PC-3 (cell line): Measurements from ENCODE around the gene PIPOX. TPM values are rescaled to one million over a fixed set of nuclear protein-coding genes. Genes with fewer than 3 reads are reported as not detected.

Experiments used
- ATAC-seq: fragments of 200-7000 bp; cut with Tn5 transposase; 2 replicates; pipeline ENCODE4 v1.9.1; 2020; ENCODE audit warnings: mild to moderate bottlenecking, moderate library complexity
- BruUV-seq: library from RNA; stranded (reverse); fragments of 400-500 nt; replicated peaks from 2 replicates; lab custom pipeline; 2021; lab: Mats Ljungman, UMichigan
- CTCF ChIA-PET: fragments of 300-600 bp; sonication (Branson Sonifier 250); formaldehyde crosslinking; loops from one replicate; lab custom pipeline; 2022; ENCODE audit warnings: antibody characterized with exemption; lab: Charles Lee
- POLR2A ChIA-PET: fragments of 300-600 bp; sonication (Branson Sonifier 250); formaldehyde crosslinking; loops from one replicate; lab custom pipeline; 2022; ENCODE audit warnings: antibody characterized with exemption; ENCODE audit not compliant: unreplicated experiment; lab: Charles Lee
- DNase-seq: peaks from one replicate; pipeline ENCODE4 v3.0.0-alpha.2; 2015
- H2AFZ ChIP-seq: fragments of 300-600 bp; sonication (generic); 2 replicates; pipeline ENCODE4 v1.6.0; 2016; ENCODE audit warnings: antibody characterized with exemption, low read length
- H3F3A ChIP-seq: fragments of 300-600 bp; sonication (generic); one replicate; pipeline ENCODE4 v1.6.0; 2017; ENCODE audit warnings: antibody characterized with exemption, low read length, control low read depth, mild to moderate bottlenecking; ENCODE audit not compliant: unreplicated experiment
- H3K27ac ChIP-seq: fragments of 300-600 bp; sonication (generic); 2 replicates; pipeline ENCODE4 v1.5.1; 2016; ENCODE audit warnings: mild to moderate bottlenecking, low read length
- H3K27me3 ChIP-seq: fragments of 300-600 bp; sonication (generic); 2 replicates; pipeline ENCODE4 v1.6.1; 2016; ENCODE audit warnings: low read length, mixed read lengths
- H3K36me3 ChIP-seq: fragments of 300-600 bp; sonication (generic); 2 replicates; pipeline ENCODE4 v1.6.1; 2016; ENCODE audit warnings: low read depth, mixed run types, low read length, mixed read lengths
- H3K4me1 ChIP-seq: fragments of 300-600 bp; sonication (generic); 2 replicates; pipeline ENCODE4 v1.5.1; 2016; ENCODE audit warnings: low read length; ENCODE audit not compliant: insufficient read depth
- H3K4me2 ChIP-seq: fragments of 300-600 bp; sonication (generic); 2 replicates; pipeline ENCODE4 v1.6.0; 2016; ENCODE audit warnings: low read length
- H3K4me3 ChIP-seq: fragments of 300-600 bp; sonication (generic); 2 replicates; pipeline ENCODE4 v1.5.1; 2016; ENCODE audit warnings: mild to moderate bottlenecking, low read length, mixed read lengths
- H3K79me2 ChIP-seq: fragments of 300-600 bp; sonication (generic); 2 replicates; pipeline ENCODE4 v1.6.1; 2017; ENCODE audit warnings: low read length, mixed read lengths
- H3K9ac ChIP-seq: fragments of 300-600 bp; sonication (generic); 2 replicates; pipeline ENCODE4 v1.6.0; 2016; ENCODE audit warnings: mild to moderate bottlenecking, low read length
- H3K9me2 ChIP-seq: fragments of 300-600 bp; sonication (generic); replicated peaks from 2 replicates; pipeline ENCODE4 v1.6.1; 2016; ENCODE audit warnings: mixed run types, low read length, mixed read lengths
- H3K9me3 ChIP-seq: fragments of 300-600 bp; sonication (generic); 2 replicates; pipeline ENCODE4 v1.6.1; 2016; ENCODE audit warnings: low read length, mixed read lengths
- H4K20me1 ChIP-seq: fragments of 300-600 bp; sonication (generic); 2 replicates; pipeline ENCODE4 v1.6.1; 2016; ENCODE audit warnings: low read length, mixed read lengths
- CTCF ChIP-seq: fragments of 300-600 bp; sonication (generic); conservative IDR thresholded peaks from 2 replicates; pipeline ENCODE4 v1.5.1; 2017; ENCODE audit warnings: antibody characterized with exemption, low read depth, mild to moderate bottlenecking, low read length
- EZH2 ChIP-seq: fragments of 300-600 bp; sonication (generic); IDR thresholded peaks from one replicate; pipeline ENCODE4 v1.6.1; 2017; ENCODE audit warnings: antibody characterized with exemption, mild to moderate bottlenecking, low read length; ENCODE audit not compliant: unreplicated experiment
- EZH2phosphoT487 ChIP-seq: fragments of 300-600 bp; sonication (generic); IDR thresholded peaks from 2 replicates; pipeline ENCODE4 v1.6.1; 2018; ENCODE audit warnings: mild to moderate bottlenecking, antibody characterized with exemption, low read length, borderline replicate concordance
- intact Hi-C: fragments of 100-400 bp; cut with micrococcal nuclease; formaldehyde crosslinking; loops from 2 replicates; pipeline ENCODE4 v1.9.0; 2023
- total RNA-seq: library from RNA; depleted of rRNA; stranded (reverse); fragments of >200 nt; gene quantifications from 2 replicates; pipeline ENCODE4 v1.2.3, GENCODE V29; 2014

Gene PIPOX
- total RNA-seq, 1 experiment from 2014 or later = 0.87 TPM

- no peak overlapping the region for H3K4me3 ChIP-seq
- CTCF ChIA-PET = no interaction called here
Observed at GRCh38 chr17:29091606-29092289, 48.8 kb downstream of the PIPOX start.

GRCh38 chr17:29093090-29093871 is 50.3 kb downstream of the PIPOX start:
- no peaks in the 10 kb centered on the region for H4K20me1 ChIP-seq
- no peaks in the 10 kb centered on the region for H3K79me2 ChIP-seq
- no peak overlapping the region for H3K9ac ChIP-seq
- H2AFZ ChIP-seq = no peak overlapping the region
- no peaks in the 10 kb centered on the region for H3K9me3 ChIP-seq
- BruUV-seq = no TSS peak
- H3K4me3 ChIP-seq = no peak overlapping the region
- intact Hi-C loops = no loop called here
- TF ChIP-seq EZH2 = no peak
- TF ChIP-seq CTCF = no peak
- no peak for TF ChIP-seq EZH2phosphoT487
- H3K4me1 ChIP-seq = no peaks in the 10 kb centered on the region
- no peak overlapping the region for H3K27ac ChIP-seq
- H3K36me3 ChIP-seq = no peaks in the 10 kb centered on the region
- ChIA-PET POLR2A (no interaction called here), CTCF (no interaction called here)
- no peak for ATAC-seq
- no peaks in the 10 kb centered on the region for H3K9me2 ChIP-seq
- H3K4me2 ChIP-seq = no peak overlapping the region
- H3F3A ChIP-seq = no peaks in the 10 kb centered on the region
- H3K27me3 ChIP-seq = no peaks in the 10 kb centered on the region
- DNase-seq = no peak

More at GRCh38 chr17:29091606-29092289, 48.8 kb downstream of the PIPOX start:
- no peaks in the 10 kb centered on the region for H3K27me3 ChIP-seq
- no peak overlapping the region for H2AFZ ChIP-seq
- H3K27ac ChIP-seq = no peak overlapping the region
- H3K4me1 ChIP-seq = no peaks in the 10 kb centered on the region
- H4K20me1 ChIP-seq = no peaks in the 10 kb centered on the region
- no peaks in the 10 kb centered on the region for H3K9me3 ChIP-seq
- no peak for TF ChIP-seq EZH2phosphoT487
- TF ChIP-seq EZH2 = no peak
- no peak overlapping the region for H3K4me2 ChIP-seq
- no TSS peak for BruUV-seq
- no peaks in the 10 kb centered on the region for H3K9me2 ChIP-seq
- POLR2A ChIA-PET = no interaction called here
- H3K9ac ChIP-seq = no peak overlapping the region
- H3F3A ChIP-seq = no peaks in the 10 kb centered on the region
- intact Hi-C loops = no loop called here
- no peak for ATAC-seq
- no peaks in the 10 kb centered on the region for H3K79me2 ChIP-seq
- DNase-seq = no peak
- H3K36me3 ChIP-seq = no peaks in the 10 kb centered on the region

GRCh38 chr17:29094101-29094708 is 51.3 kb downstream of the PIPOX start:
- Histone ChIP-seq H3K9me3 (no peaks in the 10 kb centered on the region), H3K4me3 (no peak overlapping the region), H3K79me2 (no peaks in the 10 kb centered on the region), H3K27me3 (no peaks in the 10 kb centered on the region), H3K36me3 (no peaks in the 10 kb centered on the region), H2AFZ (no peak overlapping the region), H3K9ac (no peak overlapping the region), H3K9me2 (no peaks in the 10 kb centered on the region), H3K27ac (no peak overlapping the region), H3K4me1 (no peaks in the 10 kb centered on the region), H3K4me2 (no peak overlapping the region), H4K20me1 (no peaks in the 10 kb centered on the region), H3F3A (no peaks in the 10 kb centered on the region)
- no peak for ATAC-seq
- POLR2A ChIA-PET = no interaction called here
- intact Hi-C loops = no loop called here
- CTCF ChIA-PET = no interaction called here
- no peak for DNase-seq
- TF ChIP-seq EZH2 = no peak
- TF ChIP-seq EZH2phosphoT487 = no peak
- no peak for TF ChIP-seq CTCF
- BruUV-seq = no TSS peak
